GM12872 (cell line): ENCODE results near the gene KCNQ4.

ENCODE experiments used
- TF ChIP-seq, protein P1 (sequence below): IDR thresholded peaks from 3 replicates; pipeline ENCODE4 v1.5.1; 2011; ENCODE audit warnings: low read depth, mild to moderate bottlenecking, low read length, moderate library complexity; ENCODE audit not compliant: insufficient read depth

Gene KCNQ4

GRCh38 chr1:40841602-40842001, 58.0 kb downstream of the KCNQ4 start:
- TF ChIP-seq, protein P1, sequence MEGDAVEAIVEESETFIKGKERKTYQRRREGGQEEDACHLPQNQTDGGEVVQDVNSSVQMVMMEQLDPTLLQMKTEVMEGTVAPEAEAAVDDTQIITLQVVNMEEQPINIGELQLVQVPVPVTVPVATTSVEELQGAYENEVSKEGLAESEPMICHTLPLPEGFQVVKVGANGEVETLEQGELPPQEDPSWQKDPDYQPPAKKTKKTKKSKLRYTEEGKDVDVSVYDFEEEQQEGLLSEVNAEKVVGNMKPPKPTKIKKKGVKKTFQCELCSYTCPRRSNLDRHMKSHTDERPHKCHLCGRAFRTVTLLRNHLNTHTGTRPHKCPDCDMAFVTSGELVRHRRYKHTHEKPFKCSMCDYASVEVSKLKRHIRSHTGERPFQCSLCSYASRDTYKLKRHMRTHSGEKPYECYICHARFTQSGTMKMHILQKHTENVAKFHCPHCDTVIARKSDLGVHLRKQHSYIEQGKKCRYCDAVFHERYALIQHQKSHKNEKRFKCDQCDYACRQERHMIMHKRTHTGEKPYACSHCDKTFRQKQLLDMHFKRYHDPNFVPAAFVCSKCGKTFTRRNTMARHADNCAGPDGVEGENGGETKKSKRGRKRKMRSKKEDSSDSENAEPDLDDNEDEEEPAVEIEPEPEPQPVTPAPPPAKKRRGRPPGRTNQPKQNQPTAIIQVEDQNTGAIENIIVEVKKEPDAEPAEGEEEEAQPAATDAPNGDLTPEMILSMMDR, result no peak

GRCh38 chr1:40842207-40842606, 58.6 kb downstream of the KCNQ4 start:
- TF ChIP-seq, protein P1, result no peak

DNA sequence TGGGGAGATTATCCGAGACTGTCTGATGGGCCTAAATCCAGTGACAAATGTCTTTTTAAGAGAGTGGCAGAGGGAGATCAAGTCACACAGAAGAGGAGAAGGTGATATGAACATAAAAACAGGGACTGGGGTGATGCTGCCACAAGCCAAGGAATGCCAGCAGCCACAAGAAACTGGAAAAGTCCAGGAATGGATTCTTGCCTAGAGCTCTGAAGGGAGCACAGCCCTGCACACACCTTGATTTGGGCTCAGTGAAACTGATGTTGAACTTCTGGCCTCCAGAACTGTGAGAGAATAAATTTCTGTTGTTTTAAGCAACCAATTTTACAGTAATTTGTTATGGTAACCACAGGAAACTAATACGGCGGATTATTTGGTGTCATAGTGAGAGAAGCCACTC, 59.1 kb downstream of the KCNQ4 start:
- TF ChIP-seq, protein P1, result no peak

GRCh38 chr1:40844079-40844478, 60.5 kb downstream of the KCNQ4 start:
- TF ChIP-seq, protein P1, result no peak

DNA sequence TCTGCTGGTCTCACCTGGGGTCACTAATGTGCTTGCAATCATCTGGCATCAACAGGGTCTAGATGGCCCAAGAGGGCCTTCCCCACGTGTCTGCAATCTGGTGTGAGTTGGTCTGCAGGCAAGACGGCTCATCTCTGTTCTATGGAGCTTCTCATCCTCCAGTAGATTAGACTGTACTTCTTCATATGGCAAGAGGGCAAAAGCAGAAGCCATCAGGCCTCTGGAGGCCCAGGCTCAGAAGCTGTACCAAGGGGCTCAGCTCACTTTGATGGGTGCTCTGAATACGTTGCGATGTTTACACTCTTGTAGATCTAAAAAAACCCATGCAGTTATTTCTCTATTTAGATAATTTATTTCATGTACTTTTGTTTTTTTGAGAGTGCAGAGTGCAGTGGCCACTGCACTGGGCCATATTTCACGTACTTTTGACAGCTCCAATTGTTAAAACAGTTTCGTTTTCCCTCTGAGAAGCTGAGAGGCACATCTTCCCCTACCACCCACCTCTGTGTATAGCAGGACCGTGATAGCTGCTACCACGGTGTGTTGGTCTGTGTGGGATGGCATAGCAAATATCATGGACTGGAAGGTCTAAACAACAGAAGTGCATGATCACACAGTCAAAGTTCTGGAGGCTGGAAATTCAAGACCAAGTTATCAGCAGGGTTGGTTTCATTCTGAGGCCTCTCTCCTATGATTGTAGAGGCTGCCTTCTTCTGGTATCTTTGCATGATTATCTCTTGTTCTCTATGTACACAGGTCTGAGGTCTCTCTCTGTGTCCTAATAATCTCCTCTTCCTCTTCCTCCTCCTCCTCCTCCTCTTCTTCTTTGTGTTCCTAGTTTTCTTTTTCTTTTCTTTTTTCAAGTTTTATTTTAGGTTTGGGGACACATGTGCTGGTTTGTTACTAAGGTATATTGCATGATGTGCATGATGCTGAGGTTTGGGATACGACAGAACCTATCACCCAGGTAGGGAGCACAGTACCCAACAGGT, 61.6 kb downstream of the KCNQ4 start:
- TF ChIP-seq, protein P1, result no peak

GRCh38 chr1:40845895-40846294, 62.3 kb downstream of the KCNQ4 start:
- TF ChIP-seq, protein P1, result no peak

DNA sequence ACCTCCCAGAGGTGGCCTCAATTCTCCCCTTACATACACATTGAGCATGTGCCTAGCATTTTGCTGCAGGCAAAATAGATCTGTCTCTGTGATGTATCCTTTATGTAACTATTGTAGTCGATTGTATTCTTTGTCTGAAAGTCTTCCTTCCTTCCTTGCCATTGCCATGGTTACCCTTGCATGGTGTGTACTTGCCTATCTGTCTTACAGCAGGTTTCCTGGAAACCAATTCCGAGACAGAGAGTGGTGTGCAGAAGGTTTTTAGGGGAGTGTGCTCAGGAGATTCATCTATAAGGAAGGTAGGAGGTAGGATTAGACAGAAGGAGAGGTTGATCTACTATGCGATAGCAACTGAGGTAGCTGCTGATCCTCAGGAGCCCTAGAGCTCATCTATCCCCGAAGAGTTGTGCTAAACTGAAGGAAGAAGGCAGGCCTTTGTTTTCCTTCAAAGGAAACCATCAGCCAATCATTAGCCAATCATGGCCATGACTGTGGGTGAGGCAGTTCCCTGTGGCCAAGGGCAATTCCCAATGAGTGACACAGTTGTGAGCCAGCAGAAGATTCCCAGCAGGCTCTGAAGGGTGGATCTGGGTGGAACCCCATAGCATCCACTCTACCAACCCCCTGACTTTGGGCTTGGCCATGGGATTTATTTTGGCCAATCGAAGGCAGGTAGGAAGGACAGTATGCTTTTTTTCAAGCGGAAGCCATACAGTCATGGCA, 63.6 kb downstream of the KCNQ4 start:
- TF ChIP-seq, protein P1, result no peak
